Loucy (cell line): ENCODE measurements around the gene TECTA.

Source experiments
- EZH2phosphoT487 ChIP-seq: fragments of 200-600 bp; IDR thresholded peaks from 2 replicates; pipeline ENCODE4 v1.6.1; 2018; ENCODE audit warnings: antibody characterized with exemption, mild to moderate bottlenecking, moderate library complexity, borderline replicate concordance
- TF ChIP-seq, protein P1 (sequence below): fragments of 200-600 bp; sonication (generic); conservative IDR thresholded peaks from 2 replicates; pipeline ENCODE4 v1.5.1; 2014; ENCODE audit warnings: mild to moderate bottlenecking, antibody characterized with exemption, low read length

DNA sequence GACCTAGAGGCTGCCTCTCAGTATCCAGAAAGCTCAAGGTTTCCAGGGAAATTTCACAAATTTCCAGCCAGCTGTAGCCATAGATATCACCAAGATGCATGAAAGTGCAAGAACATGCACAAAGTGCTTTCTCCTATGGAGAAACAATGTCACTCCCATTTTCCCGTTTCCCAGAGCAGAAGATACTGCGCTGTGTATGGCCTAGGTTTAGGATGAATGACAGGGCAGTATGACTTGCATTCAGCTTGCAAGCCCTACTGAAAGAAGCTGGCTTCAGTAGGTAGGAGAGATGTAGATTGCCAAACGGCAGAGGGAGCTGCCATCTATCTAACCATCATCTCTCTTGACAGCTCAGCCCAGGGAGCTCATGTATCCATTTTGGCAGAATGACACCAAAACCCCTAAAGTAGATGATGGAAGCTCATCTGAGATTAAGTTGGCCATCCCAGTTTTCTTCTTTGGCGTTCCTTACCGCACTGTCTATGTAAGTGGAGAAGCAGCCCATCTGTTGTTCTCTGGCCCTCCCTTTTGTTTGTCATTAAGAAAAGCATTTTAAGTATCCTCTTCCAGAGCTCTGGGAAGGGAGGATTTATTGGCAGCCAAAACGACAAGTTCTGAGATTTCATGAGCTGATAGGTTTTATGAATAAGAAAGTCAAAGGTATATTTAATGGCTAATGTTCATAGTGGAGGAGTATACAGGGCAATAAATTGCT, 4.6 kb downstream of the TECTA start:
- TF ChIP-seq, protein P1, sequence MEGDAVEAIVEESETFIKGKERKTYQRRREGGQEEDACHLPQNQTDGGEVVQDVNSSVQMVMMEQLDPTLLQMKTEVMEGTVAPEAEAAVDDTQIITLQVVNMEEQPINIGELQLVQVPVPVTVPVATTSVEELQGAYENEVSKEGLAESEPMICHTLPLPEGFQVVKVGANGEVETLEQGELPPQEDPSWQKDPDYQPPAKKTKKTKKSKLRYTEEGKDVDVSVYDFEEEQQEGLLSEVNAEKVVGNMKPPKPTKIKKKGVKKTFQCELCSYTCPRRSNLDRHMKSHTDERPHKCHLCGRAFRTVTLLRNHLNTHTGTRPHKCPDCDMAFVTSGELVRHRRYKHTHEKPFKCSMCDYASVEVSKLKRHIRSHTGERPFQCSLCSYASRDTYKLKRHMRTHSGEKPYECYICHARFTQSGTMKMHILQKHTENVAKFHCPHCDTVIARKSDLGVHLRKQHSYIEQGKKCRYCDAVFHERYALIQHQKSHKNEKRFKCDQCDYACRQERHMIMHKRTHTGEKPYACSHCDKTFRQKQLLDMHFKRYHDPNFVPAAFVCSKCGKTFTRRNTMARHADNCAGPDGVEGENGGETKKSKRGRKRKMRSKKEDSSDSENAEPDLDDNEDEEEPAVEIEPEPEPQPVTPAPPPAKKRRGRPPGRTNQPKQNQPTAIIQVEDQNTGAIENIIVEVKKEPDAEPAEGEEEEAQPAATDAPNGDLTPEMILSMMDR = no peak
- TF ChIP-seq EZH2phosphoT487 = no peak
